Endothelial cell of hepatic sinusoid (primary cell): ENCODE results near the gene SLC17A7.

Experiments
- in situ Hi-C: cut with HindIII; loops from 2 replicates; pipeline ENCODE4 v1.10.0; 2017; ENCODE audit warnings: low sequenced_read_pairs

Gene SLC17A7

DNA sequence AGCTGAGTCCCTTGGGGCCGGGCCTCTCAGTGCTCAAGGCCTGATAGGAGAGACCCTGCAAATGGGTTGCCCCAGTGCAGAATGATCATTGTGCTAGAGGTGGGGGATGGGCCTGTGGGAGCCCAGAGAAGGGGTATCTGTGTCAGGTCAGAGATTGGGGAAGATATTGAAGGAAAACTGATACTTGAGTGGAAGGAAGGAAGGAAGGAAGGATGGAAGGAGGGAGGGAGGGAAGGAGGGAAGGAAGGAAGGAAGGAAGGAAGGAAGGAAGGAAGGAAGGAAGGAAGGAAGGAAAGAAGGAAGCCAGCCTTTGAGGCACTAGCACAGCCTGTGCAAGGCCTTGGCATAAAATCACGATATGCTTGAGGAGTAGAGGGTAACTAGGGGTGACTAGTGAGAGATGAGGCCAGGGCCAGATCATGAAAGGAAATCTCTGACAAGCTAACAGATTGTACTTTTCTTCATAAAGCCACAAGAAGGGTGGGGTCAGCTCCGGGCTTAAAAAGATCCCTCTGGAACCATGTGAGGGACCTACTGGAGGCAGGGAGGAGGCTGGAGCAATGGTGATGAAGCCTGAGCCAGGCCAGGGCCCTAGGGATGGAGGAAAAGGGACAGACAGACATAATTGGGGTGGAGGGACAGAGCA lies 29.5 kb downstream of the SLC17A7 start:
- in situ Hi-C loops: no loop called here

DNA sequence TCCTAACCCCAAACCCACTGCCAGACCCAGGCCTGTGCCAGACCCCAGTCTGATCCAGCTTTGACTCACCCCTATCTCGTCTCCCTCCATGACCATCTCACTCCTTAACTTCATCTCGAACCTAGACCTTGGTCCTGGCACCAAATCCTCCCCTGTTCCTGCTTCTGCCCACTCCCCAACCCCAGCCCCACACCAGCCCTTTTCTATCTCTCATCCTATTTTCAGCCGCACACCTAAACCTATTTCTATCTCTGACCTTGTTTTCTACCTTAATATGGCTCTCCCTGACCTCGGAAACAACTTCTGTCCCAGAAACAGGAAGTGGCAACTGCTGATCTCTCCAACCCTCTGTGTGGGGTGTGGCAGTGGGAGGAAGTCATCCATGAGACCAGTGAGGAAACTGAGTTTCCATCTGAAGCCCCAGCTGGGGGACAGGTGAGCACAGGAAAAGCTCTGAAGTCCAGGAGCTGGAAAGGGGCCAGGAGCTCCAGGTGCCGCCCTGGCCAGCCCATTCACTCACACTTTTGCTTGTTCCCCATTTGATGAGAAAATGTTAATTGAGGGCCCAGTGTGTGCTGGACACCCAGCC lies 31.8 kb downstream of the SLC17A7 start:
- in situ Hi-C loops: no loop called here

DNA sequence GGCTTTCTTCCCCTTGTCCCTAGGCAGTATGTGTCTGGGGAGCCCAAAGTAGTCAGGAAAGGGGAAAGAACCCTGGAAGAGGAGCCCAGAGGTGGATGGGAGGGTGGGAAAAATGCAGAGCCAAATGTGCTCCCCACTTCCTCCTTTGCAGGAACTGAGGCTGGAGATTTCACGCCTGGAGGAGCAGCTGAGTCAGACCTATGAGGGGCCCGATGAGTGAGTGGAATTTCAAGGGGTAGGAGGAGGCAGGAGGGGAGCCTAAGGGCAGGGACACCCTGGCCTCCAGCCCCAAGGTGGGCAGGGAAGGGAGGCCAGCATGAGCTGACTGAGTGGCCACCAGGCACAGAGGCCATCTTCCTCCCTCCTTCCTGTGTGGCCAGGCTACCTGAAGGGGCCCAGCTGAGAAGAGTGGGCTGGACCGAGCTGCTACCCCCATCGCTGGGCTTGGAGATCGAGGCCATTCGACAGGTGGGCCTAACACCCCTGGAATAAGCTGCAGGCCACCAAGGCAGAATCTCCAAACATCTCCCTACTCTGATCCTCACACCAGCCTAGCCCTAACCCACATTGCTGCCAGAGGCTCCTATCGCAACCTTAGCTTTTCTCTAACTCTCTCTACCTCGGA lies 32.4 kb downstream of the SLC17A7 start:
- in situ Hi-C loops: no loop called here

DNA sequence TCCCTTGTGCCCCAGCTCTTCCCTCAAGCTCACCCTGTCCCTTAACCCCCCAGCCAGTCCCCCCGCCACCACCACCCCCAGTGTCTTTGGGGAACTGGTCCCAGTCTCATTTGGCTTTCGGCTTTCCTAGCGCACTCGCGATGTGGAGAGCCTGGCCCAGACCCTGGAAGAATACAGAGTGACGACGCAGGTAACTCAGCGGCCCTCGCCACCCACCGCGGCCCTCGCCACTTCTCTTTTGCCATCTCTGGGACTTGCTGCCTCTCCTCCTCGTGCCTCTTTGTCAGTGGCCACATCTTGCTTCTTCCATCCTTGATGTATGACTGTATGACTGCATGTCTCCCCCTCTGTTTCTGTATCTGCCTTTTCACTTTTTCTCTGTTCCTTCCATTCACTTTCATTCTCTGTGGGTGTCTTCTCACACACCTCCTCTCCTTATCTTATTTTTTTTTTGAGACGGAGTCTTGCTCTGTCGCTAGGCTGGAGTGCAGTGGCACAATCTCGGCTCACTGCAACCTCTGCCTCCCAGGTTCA lies 33.8 kb downstream of the SLC17A7 start:
- in situ Hi-C loops: no loop called here

DNA sequence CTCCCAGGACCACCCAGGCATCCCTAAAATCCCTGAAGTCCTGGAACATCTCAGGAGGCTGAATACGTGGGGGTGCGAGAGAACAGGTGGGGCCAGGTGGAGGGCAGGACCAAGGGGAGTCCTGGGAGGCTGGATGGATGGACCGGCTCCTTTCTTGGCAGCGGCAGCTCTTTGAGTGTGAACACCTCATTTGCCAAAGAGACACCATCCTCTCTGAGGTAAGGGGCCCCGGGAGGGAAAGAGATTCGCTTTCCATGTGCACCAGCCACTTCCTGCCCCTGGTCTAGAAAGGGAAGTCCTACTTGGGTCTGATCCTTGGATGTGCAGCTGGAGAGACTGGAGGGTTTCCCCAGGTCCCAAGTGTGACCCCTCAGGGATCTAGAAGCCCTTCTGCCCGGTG lies 34.2 kb downstream of the SLC17A7 start:
- in situ Hi-C loops: no loop called here

DNA sequence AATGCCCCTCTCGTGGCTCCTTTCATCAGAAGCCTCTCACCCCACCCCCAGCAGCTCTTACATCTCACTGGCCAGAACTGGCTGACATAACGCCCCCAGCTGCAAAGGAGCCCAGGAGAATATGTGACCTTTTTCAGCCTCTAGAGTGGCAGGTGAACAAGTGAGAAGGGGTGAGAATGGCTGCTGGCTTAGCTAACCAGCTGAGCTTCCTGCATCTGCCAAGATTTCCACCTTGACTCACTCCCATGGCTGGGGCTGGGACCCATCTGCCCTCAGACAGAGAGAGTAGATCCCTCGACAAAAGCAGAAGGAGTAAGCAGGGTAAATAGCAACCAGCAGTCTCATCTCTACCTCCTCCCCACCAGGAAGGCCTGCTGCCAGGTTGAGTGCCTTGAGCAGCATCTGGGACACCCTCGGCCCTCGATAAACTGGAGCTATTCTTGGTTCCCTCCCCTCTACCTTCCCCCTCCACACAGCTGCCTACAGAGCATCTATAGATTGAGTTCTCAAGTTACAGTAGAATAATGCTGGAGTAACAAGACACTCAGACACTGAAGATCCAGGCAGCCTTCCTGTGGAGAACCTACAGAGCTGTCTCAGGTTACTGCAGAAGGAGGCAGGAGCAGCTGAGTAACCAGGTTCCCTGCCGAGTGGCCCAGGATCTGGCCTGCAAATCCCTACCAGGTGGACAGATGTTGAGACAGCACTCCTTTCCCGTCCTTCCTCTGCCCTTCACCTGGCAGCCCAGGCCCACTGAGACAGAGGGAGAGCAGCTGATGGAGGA lies 37.7 kb downstream of the SLC17A7 start:
- in situ Hi-C loops: no loop called here

DNA sequence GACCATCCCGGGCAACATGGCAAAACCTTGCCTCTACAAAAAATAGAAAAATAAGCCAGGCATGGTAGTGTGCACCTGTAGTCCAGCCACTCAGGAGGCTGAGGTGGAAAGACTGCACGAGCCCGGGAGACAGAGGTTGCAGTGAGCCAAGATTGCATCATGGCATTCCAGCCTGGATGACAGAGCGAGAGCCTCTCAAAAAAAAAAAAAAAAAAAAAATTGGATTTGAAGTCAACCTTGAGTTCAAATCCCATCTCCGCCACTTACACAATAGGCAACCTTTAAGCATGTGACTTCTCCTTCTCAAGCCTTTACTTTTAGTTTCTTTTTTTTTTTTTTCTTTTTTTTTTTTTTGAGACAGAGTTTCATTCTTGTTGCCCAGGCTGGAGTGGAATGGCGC lies 41.3 kb downstream of the SLC17A7 start:
- in situ Hi-C loops: no loop called here

DNA sequence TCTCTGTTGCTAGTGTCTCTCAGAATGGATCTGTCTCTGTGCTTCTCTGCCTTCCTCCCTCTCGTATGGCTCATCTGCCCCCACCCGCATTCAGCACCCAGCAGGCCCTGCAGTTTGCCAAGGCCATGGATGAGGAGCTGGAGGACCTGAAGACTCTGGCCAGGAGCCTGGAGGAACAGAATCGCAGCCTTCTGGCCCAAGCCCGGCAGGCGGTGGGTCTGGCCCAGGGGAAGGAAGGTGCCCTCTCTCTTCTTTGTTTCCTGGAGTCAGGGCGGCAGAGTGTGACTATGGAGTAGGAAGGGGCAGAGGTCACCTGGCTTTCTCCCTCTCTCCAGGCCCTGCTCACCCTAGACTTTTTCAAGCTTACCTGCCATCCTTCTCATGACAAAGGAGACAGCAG lies 42.4 kb downstream of the SLC17A7 start:
- in situ Hi-C loops: no loop called here

DNA sequence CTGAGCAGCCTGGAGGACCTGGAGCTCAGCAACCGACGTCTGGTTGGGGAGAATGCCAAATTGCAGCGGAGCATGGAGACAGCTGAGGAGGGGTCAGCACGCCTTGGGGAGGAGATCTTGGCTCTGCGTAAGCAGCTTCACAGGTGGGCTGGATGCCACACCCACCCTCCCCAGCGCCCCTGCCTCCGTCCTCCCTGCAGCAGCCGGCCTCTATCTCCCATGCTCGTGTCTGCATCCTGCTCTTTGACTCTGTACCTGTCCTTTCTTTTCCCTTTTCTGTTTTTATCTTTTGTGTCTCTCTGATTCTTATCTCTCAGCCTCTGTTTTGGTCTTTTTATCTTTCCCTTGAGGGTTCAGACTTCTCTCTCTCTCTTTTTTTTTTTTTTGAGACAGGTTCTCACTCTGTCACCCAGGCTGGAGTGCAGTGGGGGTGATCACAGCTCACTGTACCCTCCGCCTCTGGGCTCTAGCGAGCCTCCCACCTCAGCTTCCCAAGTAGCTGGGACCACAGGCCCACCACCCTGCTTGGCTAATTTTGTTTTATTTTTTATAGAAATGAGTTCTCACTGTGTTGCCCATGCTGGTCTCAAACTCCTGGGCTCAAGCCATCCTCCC lies 43.2 kb downstream of the SLC17A7 start:
- in situ Hi-C loops: no loop called here

DNA sequence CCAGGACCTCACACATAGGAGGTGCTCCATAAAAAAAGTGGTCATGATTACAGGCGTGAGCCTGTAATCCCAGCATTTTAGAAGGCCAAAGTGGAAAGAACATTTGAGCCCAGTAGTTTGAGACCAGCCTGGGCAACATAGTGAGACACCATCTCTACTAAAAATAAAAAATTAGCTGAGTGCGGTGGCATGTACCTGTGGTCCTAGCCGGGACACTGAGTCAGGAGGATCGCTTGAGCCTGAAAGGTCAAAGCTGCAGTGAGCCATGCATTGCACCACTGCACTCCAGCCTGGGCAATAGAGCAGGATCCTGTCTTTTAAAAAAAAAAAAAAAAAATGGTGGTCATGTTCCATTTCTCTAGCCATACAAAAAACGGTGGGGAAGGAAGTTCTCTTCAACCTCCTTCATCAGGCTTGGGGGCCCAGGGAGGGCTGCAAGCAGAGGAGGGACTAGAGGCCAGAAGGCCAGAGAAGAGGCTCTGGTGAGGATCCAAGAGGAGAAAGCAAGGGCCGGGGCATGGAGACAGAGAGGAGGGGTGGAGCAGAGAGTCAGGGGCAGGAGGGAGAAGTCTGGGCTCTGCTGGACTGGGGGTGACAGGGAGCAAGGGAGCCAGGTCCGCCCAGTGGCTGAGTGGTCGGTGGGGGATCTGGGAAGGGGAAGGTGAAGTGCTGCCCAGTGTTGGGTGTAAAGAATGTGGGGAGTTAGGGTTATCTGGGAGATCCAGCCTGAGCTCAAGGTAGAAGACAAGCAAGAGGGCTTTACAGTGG lies 44.4 kb downstream of the SLC17A7 start:
- in situ Hi-C loops: no loop called here

DNA sequence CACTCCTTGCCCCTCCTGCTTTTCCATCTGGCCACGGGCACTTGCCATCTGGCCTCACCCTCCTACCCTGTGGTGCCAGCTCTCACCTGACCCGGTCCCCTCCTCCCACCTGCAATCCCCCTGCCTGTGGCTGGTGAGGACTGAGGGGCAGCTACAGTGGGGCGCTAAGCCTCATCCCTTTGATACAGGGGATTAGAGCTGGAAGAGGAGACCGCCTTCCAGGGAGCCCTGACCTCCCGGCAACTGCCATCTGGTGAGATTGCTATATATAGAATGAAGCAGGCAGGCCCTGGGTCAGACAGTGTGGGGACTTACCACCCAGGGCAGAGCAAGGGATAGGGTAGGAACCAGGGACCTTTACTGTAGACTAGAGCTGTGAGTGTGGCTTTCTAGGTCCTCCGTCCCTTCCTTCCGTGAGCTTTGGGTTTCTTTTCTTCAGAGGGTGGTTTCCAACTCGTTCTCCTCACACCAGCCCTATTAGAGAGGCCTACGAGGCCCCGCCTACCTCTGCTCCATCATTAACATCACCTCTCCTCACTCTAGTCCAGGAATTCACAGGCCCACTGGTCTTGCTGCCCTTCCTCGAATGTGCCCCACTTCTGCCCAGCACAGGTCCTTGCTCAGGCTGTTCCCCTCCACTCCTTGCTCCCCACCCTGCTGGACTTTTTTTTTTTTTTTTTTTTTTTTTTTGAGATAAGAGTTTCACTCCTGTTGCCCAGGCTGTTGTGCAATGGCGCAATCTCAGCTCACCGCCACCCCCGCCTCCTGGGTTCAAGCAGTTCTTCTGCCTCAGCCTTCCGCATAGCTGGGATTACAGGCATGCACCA lies 45.5 kb downstream of the SLC17A7 start:
- in situ Hi-C loops: no loop called here

DNA sequence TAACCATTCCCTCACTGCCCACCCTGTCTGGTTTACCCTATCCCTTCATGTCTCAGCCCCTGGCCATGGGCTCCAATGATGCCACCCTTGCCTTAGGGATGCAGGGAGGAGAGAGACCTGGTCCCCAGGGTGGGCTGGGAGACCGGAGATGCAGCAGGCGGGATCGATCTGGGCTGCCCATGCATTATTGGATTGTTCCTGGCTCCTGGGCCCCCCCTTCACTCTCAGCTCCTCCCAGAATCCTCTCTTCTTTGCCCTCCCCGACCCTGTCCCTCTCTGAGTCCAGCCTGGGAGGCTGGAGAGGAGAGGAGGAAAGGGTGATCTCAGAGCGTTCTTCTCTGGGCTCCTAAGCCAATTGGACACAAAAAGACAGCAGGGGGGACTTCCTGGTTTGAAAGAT lies 47.4 kb downstream of the SLC17A7 start:
- in situ Hi-C loops: loop anchor here (5.0 kb wide), 1 partner anchor 33 kb away; the partner anchor contains the start of gene GFY

DNA sequence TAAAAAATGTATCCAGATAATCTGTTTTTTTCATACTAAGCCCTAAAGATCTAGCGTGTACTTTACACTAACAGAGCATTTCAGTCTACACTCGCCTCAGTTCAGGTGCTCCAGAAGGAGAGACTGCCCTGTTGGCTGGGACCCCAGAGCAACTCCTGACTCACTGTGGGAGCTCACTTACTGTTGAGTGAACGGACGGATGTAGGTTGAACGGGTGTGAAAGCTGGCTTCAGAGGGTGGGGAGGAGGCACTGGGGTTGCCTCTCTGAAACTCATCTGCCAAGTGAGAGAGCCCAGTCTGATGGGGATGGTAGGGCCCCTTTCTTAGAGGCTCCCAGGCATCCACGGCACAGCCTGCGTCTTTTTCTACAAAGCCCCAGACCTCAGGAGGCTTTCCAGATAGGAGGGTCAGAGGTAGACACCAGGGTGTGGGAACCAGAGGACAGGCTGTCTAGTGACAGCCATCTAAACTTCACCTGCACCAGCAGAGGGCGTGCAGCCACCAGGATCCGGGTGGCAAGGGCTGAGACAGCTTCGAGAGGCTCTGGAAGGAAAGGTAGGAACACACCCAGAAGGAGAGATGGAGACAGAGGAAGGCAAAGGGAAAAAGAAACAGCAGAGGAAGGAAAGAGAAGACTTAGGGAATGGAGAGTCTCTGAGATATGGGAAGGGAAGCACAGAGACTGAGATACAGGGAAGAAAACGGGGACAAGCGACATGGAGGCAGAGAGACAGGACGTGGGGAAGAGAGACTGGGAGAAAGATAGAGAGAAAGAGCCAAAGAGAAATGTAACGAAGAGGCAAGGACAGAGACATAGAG lies 49.5 kb downstream of the SLC17A7 start:
- in situ Hi-C loops: loop anchor here (5.0 kb wide), 1 partner anchor 36 kb away; the partner anchor contains the start of gene GFY

DNA sequence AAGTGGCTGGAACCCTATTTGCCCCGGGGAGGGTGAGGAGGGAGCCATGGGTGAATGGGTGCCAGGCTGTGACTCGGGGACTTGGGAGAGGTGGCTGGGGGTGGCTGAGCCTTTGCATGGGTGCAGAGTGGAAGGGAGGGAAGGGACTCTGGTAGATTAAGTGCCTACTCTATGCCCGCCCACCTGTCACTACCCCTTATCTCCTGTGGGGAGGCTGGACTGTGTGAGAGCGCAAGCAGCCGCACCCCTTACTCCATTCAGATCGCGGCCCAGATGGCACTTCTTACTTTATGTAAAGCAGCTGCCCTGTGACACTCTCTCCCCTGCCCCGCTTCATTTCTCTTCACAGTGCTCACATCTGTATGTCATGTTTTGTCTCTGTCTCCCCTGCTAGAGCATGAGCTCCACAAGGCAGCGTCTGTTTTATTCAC lies 50.4 kb downstream of the SLC17A7 start:
- in situ Hi-C loops: loop anchor here (5.0 kb wide), 1 partner anchor 36 kb away; the partner anchor contains the start of gene GFY

DNA sequence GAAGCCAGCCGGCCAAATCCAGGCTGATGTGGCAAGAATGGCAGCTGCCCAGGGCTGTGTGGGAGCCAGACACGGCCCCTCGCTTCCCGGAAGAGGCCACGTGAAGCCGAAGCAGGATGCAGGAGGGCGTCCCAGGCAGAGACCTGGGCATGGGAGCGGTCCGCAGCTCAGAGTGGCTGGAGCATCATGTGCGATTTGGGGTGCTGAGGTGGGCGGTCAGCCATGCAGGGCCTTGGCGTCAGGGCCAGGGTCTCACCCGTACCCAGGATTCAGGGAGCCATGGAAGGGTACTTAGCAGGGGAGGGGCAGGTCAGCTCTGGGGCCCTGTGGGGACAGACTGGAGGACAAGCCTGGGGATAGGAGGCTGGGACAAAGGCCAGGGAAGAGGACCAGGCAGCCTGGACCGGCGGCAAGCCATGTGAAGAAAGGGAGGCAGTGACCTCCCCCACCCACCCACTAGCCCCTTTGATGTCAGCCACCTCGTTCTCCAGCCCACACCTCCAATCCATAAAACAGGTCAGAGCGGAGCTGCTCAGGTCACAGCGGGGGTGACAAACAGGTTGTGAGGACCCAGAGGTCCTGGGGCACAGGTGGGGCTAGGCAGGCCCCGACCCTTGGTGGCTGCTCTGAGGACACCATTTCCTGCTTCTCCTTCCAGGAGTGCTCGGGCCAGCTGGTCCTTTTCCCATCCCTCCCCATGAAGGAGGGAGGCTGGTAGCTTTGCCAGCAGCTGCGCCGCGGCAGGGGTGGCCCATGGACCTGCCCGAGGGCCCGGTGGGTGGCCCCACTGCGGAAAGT lies 51.0 kb downstream of the SLC17A7 start:
- in situ Hi-C loops: loop anchor here (5.0 kb wide), 1 partner anchor 37 kb away; the partner anchor contains the start of gene GFY

DNA sequence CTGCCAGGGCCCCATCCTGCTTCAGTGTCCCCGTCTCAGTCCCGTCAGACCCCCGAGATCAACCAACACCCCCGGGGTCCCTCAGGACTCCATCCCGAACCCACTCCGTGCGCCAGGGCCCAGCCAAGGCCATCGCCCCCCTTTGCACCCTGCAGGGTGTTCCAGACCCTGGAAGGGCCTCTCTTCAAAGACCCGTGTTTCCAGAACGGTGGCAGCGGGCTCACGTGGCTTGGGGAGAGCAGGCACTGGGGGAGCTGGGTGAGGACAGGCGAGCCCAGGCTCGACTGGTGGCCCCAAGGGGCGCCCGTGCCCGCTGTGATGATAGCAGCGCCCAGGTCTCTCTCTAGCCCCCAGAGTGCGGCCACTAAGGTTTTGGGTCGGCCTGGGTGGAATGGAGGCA lies 51.9 kb downstream of the SLC17A7 start:
- in situ Hi-C loops: no loop called here

DNA sequence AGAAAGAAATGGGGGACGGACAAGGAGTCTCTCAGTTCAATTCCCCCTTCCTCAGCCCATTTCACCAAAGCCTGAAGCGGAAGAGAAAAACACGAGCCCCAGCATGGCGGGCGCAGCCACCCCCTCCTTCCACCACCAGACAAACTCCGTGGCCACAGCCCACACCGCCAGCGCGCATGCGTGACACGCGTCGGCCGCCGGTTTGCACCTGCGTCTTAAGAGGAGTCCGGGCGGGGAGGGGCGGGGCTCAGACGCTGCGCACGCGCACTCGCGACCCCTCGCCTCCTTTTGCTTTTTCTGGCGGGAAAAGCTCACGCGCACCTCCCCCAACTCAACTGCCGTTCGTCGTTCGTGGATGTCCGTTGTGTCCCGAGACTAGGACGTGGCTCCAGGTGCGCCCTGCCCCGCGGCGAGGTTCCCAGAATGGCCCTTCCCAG lies 53.4 kb downstream of the SLC17A7 start, which contains the start of gene KASH5:
Gene KASH5 (plus strand): TSS at position 314 of the 437 bp plus-strand sequence. CDS start 2,635 bp downstream, outside the sequence.
- in situ Hi-C loops: no loop called here
